HepG2 (cell line): ENCODE measurements around the gene JAK1. TPM values are rescaled to one million over a fixed set of nuclear protein-coding genes. Genes with fewer than 3 reads are reported as not detected.

Experiments used
- CREB1 ChIP-seq, 2 experiments: fragments of 450-650 bp in 1 of 2; IDR thresholded peaks; 2 replicates each; pipeline ENCODE4 v1.6.1; 2016 to 2017; ENCODE audit warnings: control low read depth in 1 of 2, mild to moderate bottlenecking in 1 of 2, missing compliant biosample characterization in 1 of 2, missing genetic modification characterization in 1 of 2
- NCOR1 ChIP-seq: fragments of 200-600 bp; sonication (generic); IDR thresholded peaks from 2 replicates; pipeline ENCODE4 v1.7.0; 2017; ENCODE audit warnings: antibody characterized with exemption, low read length, borderline replicate concordance
- NR2C2 ChIP-seq: sonication (generic); formaldehyde crosslinking; IDR thresholded peaks from 2 replicates; pipeline ENCODE4 v1.4.0; 2020; ENCODE audit warnings: missing genetic modification reagents, mild to moderate bottlenecking, moderate library complexity, borderline replicate concordance
- PAF1 ChIP-seq: IDR thresholded peaks from 2 replicates; pipeline ENCODE4 v1.6.1; 2016; ENCODE audit warnings: missing genetic modification reagents, missing compliant biosample characterization
- POGZ ChIP-seq: sonication (generic); formaldehyde crosslinking; IDR thresholded peaks from 2 replicates; pipeline ENCODE4 v1.4.0; 2020; ENCODE audit warnings: mild to moderate bottlenecking, missing genetic modification reagents
- REXO4 ChIP-seq: sonication (generic); formaldehyde crosslinking; IDR thresholded peaks from 2 replicates; pipeline ENCODE4 v1.8.0; 2022; ENCODE audit warnings: missing genetic modification reagents, mild to moderate bottlenecking, borderline replicate concordance
- SAFB2 ChIP-seq: sonication (generic); formaldehyde crosslinking; IDR thresholded peaks from 2 replicates; pipeline ENCODE4 v1.5.1; 2020; ENCODE audit warnings: missing genetic modification reagents, low read depth, mild to moderate bottlenecking, borderline replicate concordance
- TBX2 ChIP-seq: sonication (generic); formaldehyde crosslinking; IDR thresholded peaks from 2 replicates; pipeline ENCODE4 v1.5.0; 2020; ENCODE audit warnings: missing genetic modification reagents, mild to moderate bottlenecking, borderline replicate concordance
- WIZ ChIP-seq: sonication (generic); formaldehyde crosslinking; IDR thresholded peaks from 2 replicates; pipeline ENCODE4 v1.5.1; 2020; ENCODE audit warnings: mild to moderate bottlenecking, missing genetic modification reagents
- polyA plus RNA-seq, 8 experiments: library from polyadenylated mRNA; depleted of rRNA in 3 of 8; stranded (reverse) in 7 of 8; unstranded in 1 of 8; fragments of >200 nt; fragmentation: Illumina TruSeq in 4 of 8; extraction: Trizol in 4 of 8; gene quantifications; 2 replicates each; pipeline versions ENCODE4 v1.2.1 to v1.2.3, GENCODE V29; 2011 to 2016; ENCODE audit warnings: low read depth in 4 of 8, missing spikeins in 1 of 8, mixed read lengths in 1 of 8; ENCODE audit not compliant: insufficient read depth in 1 of 8
- total RNA-seq, 5 experiments: library from RNA; depleted of rRNA; stranded (reverse); fragments of >200 nt; fragmentation: Illumina TruSeq; extraction: Trizol; gene quantifications; 2 replicates each; pipeline ENCODE4 v1.2.3, GENCODE V29; 2016; ENCODE audit warnings: low read depth in 1 of 5
- TF ChIP-seq, protein P1 (sequence below): sonication (generic); formaldehyde crosslinking; IDR thresholded peaks from 2 replicates; pipeline ENCODE4 v1.5.0; 2020; ENCODE audit warnings: mild to moderate bottlenecking, missing genetic modification reagents
- TF ChIP-seq, protein P2 (sequence below), 2 experiments: fragments of 450-650 bp in 1 of 2; sonication (generic) in 1 of 2; formaldehyde crosslinking in 1 of 2; IDR thresholded peaks; 2 replicates each; pipeline versions ENCODE4 v1.6.1 to v1.8.0; 2016 to 2022; ENCODE audit warnings: antibody characterized with exemption in 1 of 2, mild to moderate bottlenecking in 1 of 2, missing genetic modification reagents in 1 of 2
- TF ChIP-seq, protein P3 (sequence below): IDR thresholded peaks from 2 replicates; pipeline ENCODE4 v1.4.0; 2020; ENCODE audit warnings: mild to moderate bottlenecking, missing genetic modification reagents

JAK1 gene
- total and polyA plus RNA-seq, 2 of the 13 experiments (the other 11 are each of a cell fraction or from before 2014, with no cell fraction given): 23.9 to 42.4 TPM

DNA sequence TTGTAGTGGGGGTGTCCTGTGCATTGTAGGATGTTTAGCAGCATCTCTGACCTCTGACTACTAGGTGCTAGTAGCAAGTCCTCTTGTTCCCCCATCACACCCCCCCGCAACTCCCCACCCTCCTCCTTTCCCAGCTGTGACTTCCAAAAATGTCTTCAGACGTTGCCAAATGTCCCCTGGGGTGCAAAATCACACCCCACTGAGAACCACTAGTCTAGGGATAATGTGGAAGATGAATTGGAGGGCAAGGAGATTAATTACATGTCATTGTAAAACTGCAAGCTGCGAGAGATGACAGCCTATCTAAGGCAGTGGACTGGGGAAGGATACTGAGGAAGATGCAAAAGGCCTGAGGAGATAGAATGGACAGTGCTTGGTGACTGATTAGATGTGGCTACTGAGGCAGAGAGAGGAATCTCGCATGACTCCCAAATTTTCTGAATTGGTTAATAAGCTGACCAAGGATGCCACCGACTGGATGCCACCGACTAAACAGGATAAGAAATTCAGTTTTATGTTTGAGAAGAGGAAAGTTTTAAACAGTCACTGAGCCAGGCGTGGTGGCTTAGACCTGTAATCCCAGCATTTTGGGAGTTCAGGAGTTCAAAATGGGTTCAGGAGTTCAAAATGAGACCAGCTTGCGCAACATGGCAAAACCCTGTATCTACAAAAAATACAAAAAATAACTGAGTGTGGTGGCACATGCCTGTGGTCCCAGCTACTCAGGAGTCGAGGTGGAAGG is 3.1 kb upstream of the JAK1 start (continued):
- TF ChIP-seq, protein P1, sequence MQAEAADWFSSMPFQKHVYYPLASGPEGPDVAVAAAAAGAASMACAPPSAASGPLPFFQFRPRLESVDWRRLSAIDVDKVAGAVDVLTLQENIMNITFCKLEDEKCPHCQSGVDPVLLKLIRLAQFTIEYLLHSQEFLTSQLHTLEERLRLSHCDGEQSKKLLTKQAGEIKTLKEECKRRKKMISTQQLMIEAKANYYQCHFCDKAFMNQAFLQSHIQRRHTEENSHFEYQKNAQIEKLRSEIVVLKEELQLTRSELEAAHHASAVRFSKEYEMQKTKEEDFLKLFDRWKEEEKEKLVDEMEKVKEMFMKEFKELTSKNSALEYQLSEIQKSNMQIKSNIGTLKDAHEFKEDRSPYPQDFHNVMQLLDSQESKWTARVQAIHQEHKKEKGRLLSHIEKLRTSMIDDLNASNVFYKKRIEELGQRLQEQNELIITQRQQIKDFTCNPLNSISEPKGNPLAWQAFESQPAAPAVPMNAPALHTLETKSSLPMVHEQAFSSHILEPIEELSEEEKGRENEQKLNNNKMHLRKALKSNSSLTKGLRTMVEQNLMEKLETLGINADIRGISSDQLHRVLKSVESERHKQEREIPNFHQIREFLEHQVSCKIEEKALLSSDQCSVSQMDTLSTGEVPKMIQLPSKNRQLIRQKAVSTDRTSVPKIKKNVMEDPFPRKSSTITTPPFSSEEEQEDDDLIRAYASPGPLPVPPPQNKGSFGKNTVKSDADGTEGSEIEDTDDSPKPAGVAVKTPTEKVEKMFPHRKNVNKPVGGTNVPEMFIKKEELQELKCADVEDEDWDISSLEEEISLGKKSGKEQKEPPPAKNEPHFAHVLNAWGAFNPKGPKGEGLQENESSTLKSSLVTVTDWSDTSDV (CRISPR knock-in tag): no peak
- TF ChIP-seq, protein P2, sequence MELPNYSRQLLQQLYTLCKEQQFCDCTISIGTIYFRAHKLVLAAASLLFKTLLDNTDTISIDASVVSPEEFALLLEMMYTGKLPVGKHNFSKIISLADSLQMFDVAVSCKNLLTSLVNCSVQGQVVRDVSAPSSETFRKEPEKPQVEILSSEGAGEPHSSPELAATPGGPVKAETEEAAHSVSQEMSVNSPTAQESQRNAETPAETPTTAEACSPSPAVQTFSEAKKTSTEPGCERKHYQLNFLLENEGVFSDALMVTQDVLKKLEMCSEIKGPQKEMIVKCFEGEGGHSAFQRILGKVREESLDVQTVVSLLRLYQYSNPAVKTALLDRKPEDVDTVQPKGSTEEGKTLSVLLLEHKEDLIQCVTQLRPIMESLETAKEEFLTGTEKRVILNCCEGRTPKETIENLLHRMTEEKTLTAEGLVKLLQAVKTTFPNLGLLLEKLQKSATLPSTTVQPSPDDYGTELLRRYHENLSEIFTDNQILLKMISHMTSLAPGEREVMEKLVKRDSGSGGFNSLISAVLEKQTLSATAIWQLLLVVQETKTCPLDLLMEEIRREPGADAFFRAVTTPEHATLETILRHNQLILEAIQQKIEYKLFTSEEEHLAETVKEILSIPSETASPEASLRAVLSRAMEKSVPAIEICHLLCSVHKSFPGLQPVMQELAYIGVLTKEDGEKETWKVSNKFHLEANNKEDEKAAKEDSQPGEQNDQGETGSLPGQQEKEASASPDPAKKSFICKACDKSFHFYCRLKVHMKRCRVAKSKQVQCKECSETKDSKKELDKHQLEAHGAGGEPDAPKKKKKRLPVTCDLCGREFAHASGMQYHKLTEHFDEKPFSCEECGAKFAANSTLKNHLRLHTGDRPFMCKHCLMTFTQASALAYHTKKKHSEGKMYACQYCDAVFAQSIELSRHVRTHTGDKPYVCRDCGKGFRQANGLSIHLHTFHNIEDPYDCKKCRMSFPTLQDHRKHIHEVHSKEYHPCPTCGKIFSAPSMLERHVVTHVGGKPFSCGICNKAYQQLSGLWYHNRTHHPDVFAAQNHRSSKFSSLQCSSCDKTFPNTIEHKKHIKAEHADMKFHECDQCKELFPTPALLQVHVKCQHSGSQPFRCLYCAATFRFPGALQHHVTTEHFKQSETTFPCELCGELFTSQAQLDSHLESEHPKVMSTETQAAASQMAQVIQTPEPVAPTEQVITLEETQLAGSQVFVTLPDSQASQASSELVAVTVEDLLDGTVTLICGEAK (IDR thresholded peaks at IDR 0.05): no peak
- TF ChIP-seq, protein P2 (CRISPR knock-in tag; IDR thresholded peaks at IDR 0.05): no peak
- TF ChIP-seq WIZ (CRISPR knock-in tag) (no peak), CREB1 (IDR thresholded peaks at IDR 0.05) (no peak), CREB1 (CRISPR knock-in tag; IDR thresholded peaks at IDR 0.05) (no peak), POGZ (no peak), SAFB2 (CRISPR knock-in tag) (no peak), NR2C2 (no peak), NCOR1 (peak; percentile 60; the same call in 1 of the 2 replicates), PAF1 (CRISPR knock-in tag) (no peak), TBX2 (no peak; the same call in 1 of the 2 replicates), REXO4 (no peak)
- TF ChIP-seq, protein P3, sequence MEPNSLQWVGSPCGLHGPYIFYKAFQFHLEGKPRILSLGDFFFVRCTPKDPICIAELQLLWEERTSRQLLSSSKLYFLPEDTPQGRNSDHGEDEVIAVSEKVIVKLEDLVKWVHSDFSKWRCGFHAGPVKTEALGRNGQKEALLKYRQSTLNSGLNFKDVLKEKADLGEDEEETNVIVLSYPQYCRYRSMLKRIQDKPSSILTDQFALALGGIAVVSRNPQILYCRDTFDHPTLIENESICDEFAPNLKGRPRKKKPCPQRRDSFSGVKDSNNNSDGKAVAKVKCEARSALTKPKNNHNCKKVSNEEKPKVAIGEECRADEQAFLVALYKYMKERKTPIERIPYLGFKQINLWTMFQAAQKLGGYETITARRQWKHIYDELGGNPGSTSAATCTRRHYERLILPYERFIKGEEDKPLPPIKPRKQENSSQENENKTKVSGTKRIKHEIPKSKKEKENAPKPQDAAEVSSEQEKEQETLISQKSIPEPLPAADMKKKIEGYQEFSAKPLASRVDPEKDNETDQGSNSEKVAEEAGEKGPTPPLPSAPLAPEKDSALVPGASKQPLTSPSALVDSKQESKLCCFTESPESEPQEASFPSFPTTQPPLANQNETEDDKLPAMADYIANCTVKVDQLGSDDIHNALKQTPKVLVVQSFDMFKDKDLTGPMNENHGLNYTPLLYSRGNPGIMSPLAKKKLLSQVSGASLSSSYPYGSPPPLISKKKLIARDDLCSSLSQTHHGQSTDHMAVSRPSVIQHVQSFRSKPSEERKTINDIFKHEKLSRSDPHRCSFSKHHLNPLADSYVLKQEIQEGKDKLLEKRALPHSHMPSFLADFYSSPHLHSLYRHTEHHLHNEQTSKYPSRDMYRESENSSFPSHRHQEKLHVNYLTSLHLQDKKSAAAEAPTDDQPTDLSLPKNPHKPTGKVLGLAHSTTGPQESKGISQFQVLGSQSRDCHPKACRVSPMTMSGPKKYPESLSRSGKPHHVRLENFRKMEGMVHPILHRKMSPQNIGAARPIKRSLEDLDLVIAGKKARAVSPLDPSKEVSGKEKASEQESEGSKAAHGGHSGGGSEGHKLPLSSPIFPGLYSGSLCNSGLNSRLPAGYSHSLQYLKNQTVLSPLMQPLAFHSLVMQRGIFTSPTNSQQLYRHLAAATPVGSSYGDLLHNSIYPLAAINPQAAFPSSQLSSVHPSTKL (CRISPR knock-in tag): peak; percentile 67
